ENCODE results near the gene ABRACL. TPM values are rescaled to one million over a fixed set of nuclear protein-coding genes. Genes with fewer than 3 reads are reported as not detected.

Gene ABRACL, protein sequence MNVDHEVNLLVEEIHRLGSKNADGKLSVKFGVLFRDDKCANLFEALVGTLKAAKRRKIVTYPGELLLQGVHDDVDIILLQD
- 129 TPM for polyA plus RNA-seq (2012; ENCODE audit: missing spikeins)

DNA sequence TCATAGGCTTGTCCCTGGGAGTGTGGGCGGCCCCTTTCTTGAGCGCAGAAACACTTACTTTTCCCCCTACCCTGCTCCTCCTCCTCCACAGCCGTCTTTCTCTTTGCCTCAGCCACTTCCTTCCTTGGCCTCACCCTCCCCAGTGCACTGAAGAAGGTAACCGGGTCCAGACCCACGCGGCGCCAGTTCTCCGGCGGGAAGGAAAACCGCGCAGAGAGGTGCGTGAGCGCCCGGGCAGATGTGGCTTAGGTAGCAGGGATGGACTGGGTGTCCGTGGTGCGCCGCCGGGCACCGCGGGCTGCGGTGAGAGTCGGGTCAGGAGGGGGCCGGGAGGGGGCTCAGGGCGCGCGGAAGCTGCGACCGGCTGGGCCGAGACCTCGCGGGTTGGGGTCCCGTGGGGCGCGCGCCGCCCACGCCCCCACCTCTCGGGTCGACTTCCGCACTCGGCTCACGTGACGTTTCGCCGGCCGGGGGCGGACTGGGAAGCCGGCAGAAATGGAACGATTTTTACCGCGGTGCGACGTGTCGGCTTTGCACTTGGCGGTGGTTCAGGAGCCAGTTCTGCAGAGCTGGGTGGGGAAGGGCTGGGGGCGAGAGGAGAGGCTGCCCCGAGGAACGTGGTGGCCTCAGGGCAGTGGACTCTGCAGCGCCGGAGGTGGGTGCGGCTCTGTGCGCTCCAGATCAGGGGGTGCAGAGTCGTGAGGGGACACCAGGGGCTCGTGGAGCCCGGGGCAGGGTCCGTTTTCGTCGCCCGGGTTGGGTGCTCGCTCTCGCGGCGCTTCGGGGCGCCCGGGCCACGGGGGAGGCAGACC, at the start of gene ABRACL:
TSS of gene ABRACL (plus strand) at position 88 of the 812 bp plus-strand sequence. CDS start 5,416 bp downstream, outside the sequence.
- TF ChIP-seq POLR2AphosphoS5 (IDR thresholded peaks at IDR 0.05; ENCODE audit: low read depth, low read length) (peak; percentile 75), TAF1 (IDR thresholded peaks at IDR 0.05; ENCODE audit: borderline replicate concordance, low read depth, low read length) (no peak; the same call in none of the 2 replicates), POLR2A (IDR thresholded peaks at IDR 0.05; ENCODE audit: low read depth, low read length) (peak; percentile 92)
- FAIRE-seq (peak; percentile 92), DNase-seq (ENCODE audit: insufficient read length) (peak; percentile 63)

DNA sequence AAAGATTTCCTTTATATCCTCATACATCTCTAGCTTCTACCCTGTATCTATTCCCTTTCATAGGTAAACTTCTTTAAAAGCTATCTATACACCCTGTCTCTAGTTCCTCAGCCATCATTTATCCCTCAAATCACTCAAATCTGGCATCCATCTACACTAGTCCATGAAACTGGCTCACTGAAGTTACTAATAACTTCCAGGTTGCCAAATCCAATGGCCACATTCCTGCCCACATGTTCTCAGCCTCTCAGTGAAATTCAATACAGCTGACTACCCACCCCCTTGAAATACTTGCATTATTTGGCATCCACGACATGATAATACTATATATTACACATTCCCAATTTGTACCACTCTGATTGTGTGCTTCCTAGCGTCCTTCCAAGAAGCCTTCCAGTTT, 49.2 kb upstream of the ABRACL start:
- DNase-seq (ENCODE audit: insufficient read length) = no peak
- TF ChIP-seq POLR2AphosphoS5 (IDR thresholded peaks at IDR 0.05; ENCODE audit: low read depth, low read length) (no peak), POLR2A (IDR thresholded peaks at IDR 0.05; ENCODE audit: low read depth, low read length) (no peak), TAF1 (IDR thresholded peaks at IDR 0.05; ENCODE audit: borderline replicate concordance, low read depth, low read length) (no peak)
- FAIRE-seq = no peak

DNA sequence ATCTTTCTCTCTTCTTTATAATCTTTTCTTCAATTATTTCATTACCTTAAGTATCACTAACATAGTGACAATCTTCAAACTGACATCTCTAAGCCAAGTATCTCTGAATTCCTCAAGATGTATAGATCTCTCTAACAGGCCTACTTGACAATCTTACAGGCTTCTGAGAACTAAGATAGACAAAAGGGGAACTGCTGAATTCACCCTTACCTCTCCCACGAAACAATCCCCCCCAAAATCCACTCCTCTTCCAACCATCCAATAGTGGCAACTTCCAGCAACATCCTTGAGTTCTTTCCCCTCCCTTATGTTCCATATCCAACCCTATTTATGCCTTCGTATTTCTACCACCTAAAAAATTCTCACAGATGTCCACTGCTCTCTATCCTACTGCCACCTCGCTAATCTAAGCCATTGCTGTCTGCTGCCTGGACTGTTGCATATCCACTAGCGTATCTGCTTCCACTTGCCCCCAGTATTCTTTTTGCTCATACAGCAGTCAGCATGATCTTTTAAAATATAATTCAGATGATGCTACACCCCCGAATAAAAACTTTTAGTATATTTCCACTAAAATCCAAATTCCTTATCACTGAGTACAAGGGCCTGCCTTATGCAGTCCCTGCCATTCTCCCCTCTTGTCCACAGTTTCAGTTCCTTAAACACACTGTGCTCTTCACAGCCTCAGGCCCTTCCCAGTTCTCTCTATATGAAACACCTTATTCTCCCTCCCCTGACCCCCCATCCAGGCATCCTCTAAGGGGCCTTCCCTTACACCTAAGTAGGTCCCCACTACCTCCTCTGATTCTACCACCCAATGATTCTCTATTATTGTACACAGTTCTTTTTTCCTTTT, 48.5 kb upstream of the ABRACL start:
- FAIRE-seq = no peak
- DNase-seq (ENCODE audit: insufficient read length) = no peak
- no peak for TF ChIP-seq POLR2A (IDR thresholded peaks at IDR 0.05; ENCODE audit: low read depth, low read length)
- no peak for TF ChIP-seq POLR2AphosphoS5 (IDR thresholded peaks at IDR 0.05; ENCODE audit: low read depth, low read length)
- no peak for TF ChIP-seq TAF1 (IDR thresholded peaks at IDR 0.05; ENCODE audit: borderline replicate concordance, low read depth, low read length)

DNA sequence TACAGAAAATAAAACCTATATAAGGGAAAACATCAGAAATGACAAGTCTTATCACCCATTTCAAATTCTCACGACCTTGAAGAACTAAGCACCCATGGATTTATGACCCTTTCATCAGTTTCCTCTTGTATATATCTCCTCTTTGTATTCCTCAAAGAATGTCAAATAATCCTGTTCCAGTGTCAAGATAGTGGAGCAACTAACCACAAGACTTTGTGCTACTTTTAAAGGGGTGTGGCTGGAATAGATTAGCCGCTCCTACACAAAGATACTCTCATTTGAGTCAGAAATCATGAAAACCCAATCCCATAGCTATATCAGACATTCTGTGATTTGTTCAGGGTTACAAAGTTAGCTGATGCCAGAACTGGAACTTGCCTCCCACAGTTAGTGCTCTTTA, 47.1 kb upstream of the ABRACL start:
- DNase-seq (ENCODE audit: insufficient read length) = no peak
- TF ChIP-seq TAF1 (IDR thresholded peaks at IDR 0.05; ENCODE audit: borderline replicate concordance, low read depth, low read length) (no peak), POLR2AphosphoS5 (IDR thresholded peaks at IDR 0.05; ENCODE audit: low read depth, low read length) (no peak), POLR2A (IDR thresholded peaks at IDR 0.05; ENCODE audit: low read depth, low read length) (no peak)
- FAIRE-seq = no peak

DNA sequence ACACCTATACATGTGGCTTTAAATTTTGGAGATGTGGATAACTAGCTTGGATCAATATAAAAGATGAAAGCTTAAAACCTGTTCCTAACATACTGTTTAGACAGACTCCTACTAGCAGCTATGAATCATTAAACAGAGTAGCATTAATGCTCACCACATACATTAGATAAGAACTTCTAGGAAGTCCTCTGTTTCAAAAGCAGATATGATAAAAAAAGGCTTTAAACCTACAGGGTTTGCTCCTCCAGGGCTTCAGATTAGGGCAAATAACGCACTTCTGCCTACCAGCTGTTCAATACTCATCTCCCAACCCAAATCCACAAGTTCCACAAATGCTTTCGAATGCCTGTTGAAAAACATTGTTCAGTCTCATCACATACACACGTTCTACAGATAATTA, 42.0 kb upstream of the ABRACL start:
- no peak for TF ChIP-seq POLR2AphosphoS5 (IDR thresholded peaks at IDR 0.05; ENCODE audit: low read depth, low read length)
- TF ChIP-seq TAF1 (IDR thresholded peaks at IDR 0.05; ENCODE audit: borderline replicate concordance, low read depth, low read length) = no peak
- no peak for TF ChIP-seq POLR2A (IDR thresholded peaks at IDR 0.05; ENCODE audit: low read depth, low read length)
- DNase-seq (ENCODE audit: insufficient read length) = no peak
- peak; percentile 70 for FAIRE-seq

DNA sequence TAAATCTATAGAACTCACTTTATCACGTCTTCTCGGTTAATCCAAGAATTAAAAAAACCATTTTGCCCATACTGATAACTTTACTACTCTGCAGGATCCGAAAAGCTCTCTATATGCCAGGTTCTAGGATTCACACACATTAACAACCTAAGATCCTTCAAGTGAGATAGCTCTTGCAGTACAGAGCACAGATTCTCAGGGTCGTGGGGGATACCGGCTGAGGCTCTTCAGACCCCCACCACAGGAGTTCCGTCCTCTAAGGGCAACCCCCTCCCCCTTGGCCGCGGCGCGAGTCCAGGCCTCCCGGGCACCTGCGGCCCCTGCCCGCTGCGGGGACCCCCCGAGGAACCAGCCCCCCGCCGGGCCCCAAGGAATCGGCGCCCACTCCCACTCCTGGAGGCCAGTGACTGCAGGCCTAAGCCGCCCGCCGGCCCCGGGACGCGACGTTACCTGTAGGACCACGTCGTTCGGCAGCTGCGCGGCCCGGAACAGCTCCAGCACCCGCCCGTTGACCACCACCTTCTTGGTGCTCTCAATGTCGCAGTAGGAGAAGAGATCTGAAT, 41.4 kb upstream of the ABRACL start:
- FAIRE-seq = no peak
- TF ChIP-seq POLR2A (IDR thresholded peaks at IDR 0.05; ENCODE audit: low read depth, low read length) (no peak), POLR2AphosphoS5 (IDR thresholded peaks at IDR 0.05; ENCODE audit: low read depth, low read length) (no peak), TAF1 (IDR thresholded peaks at IDR 0.05; ENCODE audit: borderline replicate concordance, low read depth, low read length) (no peak)
- peak; percentile 35 for DNase-seq (ENCODE audit: insufficient read length)

DNA sequence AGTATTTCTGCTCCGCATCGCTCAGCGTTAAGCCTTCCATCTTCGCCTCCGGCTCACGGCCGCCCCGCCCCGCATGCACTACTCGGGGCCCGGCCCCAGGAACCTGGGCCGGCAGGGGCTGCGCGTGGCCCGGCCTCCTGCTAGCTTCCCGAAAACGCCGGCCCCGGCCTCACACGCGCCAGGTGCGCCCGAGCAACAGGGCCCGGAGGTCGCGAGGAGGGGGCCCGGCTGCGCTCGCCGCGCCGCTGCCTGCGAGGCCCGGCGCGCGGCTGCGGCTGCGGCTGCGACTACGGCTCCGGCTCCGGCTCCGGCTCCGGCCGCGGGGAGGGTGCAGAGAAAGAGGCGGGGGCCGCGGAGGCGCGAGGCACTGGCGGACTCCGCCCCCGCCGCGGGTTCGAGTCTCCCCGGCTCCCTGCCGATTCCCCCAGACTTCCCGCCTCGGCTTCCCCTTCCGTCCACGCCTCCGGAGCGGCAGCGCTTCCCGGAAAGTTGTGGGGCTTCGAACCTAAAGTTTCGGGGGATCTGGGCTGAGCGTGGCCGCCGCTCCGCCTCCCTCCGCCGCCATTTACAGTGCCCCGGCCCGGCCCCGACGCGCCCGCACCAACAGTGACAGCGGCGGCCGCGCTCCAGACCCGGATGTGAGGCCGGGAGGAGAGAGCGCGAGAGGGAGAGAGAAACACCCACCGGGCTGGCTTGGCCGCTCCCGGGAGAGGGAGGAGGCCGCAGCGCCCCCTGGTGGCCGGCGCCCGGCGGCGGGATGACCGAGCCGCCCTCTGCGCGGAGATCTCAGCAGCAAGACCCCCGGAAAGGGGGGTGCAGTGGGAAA, 40.7 kb upstream of the ABRACL start, which contains the start of gene REPS1:
TSS of gene REPS1 (minus strand) at position 611 of the 826 bp plus-strand sequence. CDS start at position 40, 571 bp downstream.
- FAIRE-seq = peak; percentile 86
- TF ChIP-seq TAF1 (IDR thresholded peaks at IDR 0.05; ENCODE audit: borderline replicate concordance, low read depth, low read length) (peak; percentile 75), POLR2A (IDR thresholded peaks at IDR 0.05; ENCODE audit: low read depth, low read length) (peak; percentile 85), POLR2AphosphoS5 (IDR thresholded peaks at IDR 0.05; ENCODE audit: low read depth, low read length) (no peak; the same call in 1 of the 2 replicates)
- DNase-seq (ENCODE audit: insufficient read length) = peak; percentile 91

- FAIRE-seq = no peak
- no peak for DNase-seq (ENCODE audit: insufficient read length)
- no peak for TF ChIP-seq TAF1 (IDR thresholded peaks at IDR 0.05; ENCODE audit: borderline replicate concordance, low read depth, low read length)
- no peak for TF ChIP-seq POLR2AphosphoS5 (IDR thresholded peaks at IDR 0.05; ENCODE audit: low read depth, low read length)
- TF ChIP-seq POLR2A (IDR thresholded peaks at IDR 0.05; ENCODE audit: low read depth, low read length) = no peak
Observed at GRCh38 chr6:138988469-138988834, 40.1 kb upstream of the ABRACL start.

GRCh38 chr6:138989098-138989983, 39.2 kb upstream of the ABRACL start:
- DNase-seq (ENCODE audit: insufficient read length) (no peak), FAIRE-seq (no peak)
- TF ChIP-seq POLR2A (IDR thresholded peaks at IDR 0.05; ENCODE audit: low read depth, low read length) = no peak
- TF ChIP-seq POLR2AphosphoS5 (IDR thresholded peaks at IDR 0.05; ENCODE audit: low read depth, low read length) = no peak
- TF ChIP-seq TAF1 (IDR thresholded peaks at IDR 0.05; ENCODE audit: borderline replicate concordance, low read depth, low read length) = no peak
